Nephron progenitor cell (in vitro differentiated cells): ENCODE results near the gene FTSJ3.
"Not testable (repeated sequence)": the region's sequence is repeated elsewhere in the genome, so short reads cannot be mapped to it uniquely, and the experiment has no call there.

Experiments
- DNase-seq: peaks from one replicate; pipeline ENCODE4 v3.0.0; 2021
- H3K27ac Mint-ChIP-seq: 2 replicates; pipeline ENCODE4 v1.8.0; 2021; ENCODE audit warnings: mild to moderate bottlenecking, moderate library complexity, mixed read lengths
- H3K27me3 Mint-ChIP-seq: 2 replicates; pipeline ENCODE4 v1.8.0; 2021; ENCODE audit warnings: mild to moderate bottlenecking, low read depth, mixed read lengths; ENCODE audit not compliant: poor library complexity
- H3K36me3 Mint-ChIP-seq: 2 replicates; pipeline ENCODE4 v1.8.0; 2021; ENCODE audit warnings: low read depth, mixed read lengths
- H3K4me1 Mint-ChIP-seq: 2 replicates; pipeline ENCODE4 v1.8.0; 2021; ENCODE audit warnings: mixed read lengths
- H3K4me3 Mint-ChIP-seq: 2 replicates; pipeline ENCODE4 v1.8.0; 2021; ENCODE audit warnings: mild to moderate bottlenecking, moderate library complexity, mixed read lengths
- H3K9me3 Mint-ChIP-seq: 2 replicates; pipeline ENCODE4 v1.8.0; 2021; ENCODE audit warnings: mild to moderate bottlenecking, moderate library complexity, mixed read lengths
- TF ChIP-seq, protein P1 (sequence below): fragments of 200-600 bp; sonication (generic); IDR thresholded peaks from 2 replicates; pipeline ENCODE4 v1.5.0; 2021; ENCODE audit warnings: antibody characterized with exemption

Gene FTSJ3

GRCh38 chr17:63809970-63810369 is 17.5 kb downstream of the FTSJ3 start:
- peaks cover 88% of the 10 kb centered on the region for H3K36me3 Mint-ChIP-seq
- H3K4me1 Mint-ChIP-seq = no peaks in the 10 kb centered on the region
- TF ChIP-seq, protein P1, sequence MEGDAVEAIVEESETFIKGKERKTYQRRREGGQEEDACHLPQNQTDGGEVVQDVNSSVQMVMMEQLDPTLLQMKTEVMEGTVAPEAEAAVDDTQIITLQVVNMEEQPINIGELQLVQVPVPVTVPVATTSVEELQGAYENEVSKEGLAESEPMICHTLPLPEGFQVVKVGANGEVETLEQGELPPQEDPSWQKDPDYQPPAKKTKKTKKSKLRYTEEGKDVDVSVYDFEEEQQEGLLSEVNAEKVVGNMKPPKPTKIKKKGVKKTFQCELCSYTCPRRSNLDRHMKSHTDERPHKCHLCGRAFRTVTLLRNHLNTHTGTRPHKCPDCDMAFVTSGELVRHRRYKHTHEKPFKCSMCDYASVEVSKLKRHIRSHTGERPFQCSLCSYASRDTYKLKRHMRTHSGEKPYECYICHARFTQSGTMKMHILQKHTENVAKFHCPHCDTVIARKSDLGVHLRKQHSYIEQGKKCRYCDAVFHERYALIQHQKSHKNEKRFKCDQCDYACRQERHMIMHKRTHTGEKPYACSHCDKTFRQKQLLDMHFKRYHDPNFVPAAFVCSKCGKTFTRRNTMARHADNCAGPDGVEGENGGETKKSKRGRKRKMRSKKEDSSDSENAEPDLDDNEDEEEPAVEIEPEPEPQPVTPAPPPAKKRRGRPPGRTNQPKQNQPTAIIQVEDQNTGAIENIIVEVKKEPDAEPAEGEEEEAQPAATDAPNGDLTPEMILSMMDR = no peak
- no peaks in the 10 kb centered on the region for H3K9me3 Mint-ChIP-seq
- no peaks in the 10 kb centered on the region for H3K27me3 Mint-ChIP-seq
- no peak for DNase-seq
- H3K4me3 Mint-ChIP-seq = no peak overlapping the region
- no peak overlapping the region for H3K27ac Mint-ChIP-seq

GRCh38 chr17:63805591-63805990 is 21.9 kb downstream of the FTSJ3 start:
- DNase-seq = no peak
- TF ChIP-seq, protein P1 = no peak
- no peaks in the 10 kb centered on the region for H3K27me3 Mint-ChIP-seq
- H3K9me3 Mint-ChIP-seq = no peaks in the 10 kb centered on the region
- peaks cover 71% of the 10 kb centered on the region for H3K36me3 Mint-ChIP-seq
- H3K27ac Mint-ChIP-seq = no peak overlapping the region
- H3K4me1 Mint-ChIP-seq = no peaks in the 10 kb centered on the region
- H3K4me3 Mint-ChIP-seq = no peak overlapping the region

- no peak overlapping the region for H3K4me3 Mint-ChIP-seq
- peak overlapping the region; percentile 22 for H3K27ac Mint-ChIP-seq
- H3K9me3 Mint-ChIP-seq = no peaks in the 10 kb centered on the region
- peaks cover 73% of the 10 kb centered on the region for H3K36me3 Mint-ChIP-seq
- no peaks in the 10 kb centered on the region for H3K4me1 Mint-ChIP-seq
- TF ChIP-seq, protein P1 = no peak
- no peak for DNase-seq
- no peaks in the 10 kb centered on the region for H3K27me3 Mint-ChIP-seq
Observed at GRCh38 chr17:63804328-63804727, 23.1 kb downstream of the FTSJ3 start.

- no peaks in the 10 kb centered on the region for H3K4me1 Mint-ChIP-seq
- H3K9me3 Mint-ChIP-seq = no peaks in the 10 kb centered on the region
- TF ChIP-seq, protein P1 = no peak
- H3K36me3 Mint-ChIP-seq = peaks cover 61% of the 10 kb centered on the region
- peak overlapping the region; percentile 15 for H3K27ac Mint-ChIP-seq
- H3K27me3 Mint-ChIP-seq = no peaks in the 10 kb centered on the region
- no peak overlapping the region for H3K4me3 Mint-ChIP-seq
- DNase-seq = no peak
Observed at GRCh38 chr17:63800783-63801182, 26.7 kb downstream of the FTSJ3 start.

DNA sequence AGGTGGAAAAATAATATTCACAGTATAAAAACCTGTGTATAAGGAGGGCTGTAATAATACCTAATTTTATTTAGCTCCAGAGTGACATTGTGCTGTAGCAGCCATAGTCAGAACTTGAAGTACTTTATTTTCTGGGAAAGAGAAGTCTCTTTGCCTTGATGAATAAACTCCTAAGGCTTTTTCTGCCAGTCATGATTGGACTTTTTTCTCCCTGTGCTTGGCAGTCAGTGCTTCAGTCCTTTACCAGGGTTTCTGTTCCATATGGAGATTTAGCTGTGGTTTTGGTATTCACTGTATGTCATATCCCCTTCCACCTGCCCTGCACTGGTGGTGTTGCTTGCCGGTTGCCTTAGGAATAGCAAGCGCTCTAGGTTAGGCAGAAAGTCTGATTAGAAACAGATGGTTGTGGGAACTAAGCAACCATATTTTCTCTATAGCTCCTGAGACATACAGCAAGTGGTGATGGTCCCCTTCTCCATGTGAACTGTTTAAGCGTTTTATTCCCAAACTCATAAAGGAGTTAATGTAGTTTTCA is 28.8 kb downstream of the FTSJ3 start:
- DNase-seq = no peak
- TF ChIP-seq, protein P1 = no peak
- Mint-ChIP-seq H3K4me3 (no peak overlapping the region), H3K27ac (no peak overlapping the region), H3K36me3 (peaks cover 65% of the 10 kb centered on the region), H3K4me1 (no peaks in the 10 kb centered on the region), H3K27me3 (no peaks in the 10 kb centered on the region), H3K9me3 (no peaks in the 10 kb centered on the region)

DNA sequence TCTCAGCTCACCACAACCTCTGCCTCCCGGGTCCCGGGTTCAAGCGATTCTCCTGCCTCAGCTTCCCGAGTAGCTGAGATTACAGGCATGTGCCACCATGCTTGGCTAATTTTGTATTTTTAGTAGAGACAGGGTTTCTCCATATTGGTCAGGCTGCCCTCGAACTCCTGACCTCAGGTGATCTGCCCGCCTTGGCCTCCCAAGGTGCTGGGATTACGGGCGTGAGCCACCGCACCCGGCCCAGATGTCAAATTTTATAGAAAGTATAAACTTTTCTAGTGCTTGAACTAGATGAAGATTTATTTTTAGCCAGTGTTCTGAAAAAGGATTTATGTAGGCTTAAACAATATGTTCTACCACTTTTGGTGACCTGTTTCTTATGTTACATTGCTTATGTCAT is 31.1 kb downstream of the FTSJ3 start:
- not testable (repeated sequence) for H3K4me3 Mint-ChIP-seq, H3K9me3 Mint-ChIP-seq
- peaks cover 71% of the 10 kb centered on the region for H3K36me3 Mint-ChIP-seq

More for the DNA sequence above, 31.1 kb downstream of the FTSJ3 start:
- H3K4me1 Mint-ChIP-seq, H3K27ac Mint-ChIP-seq, H3K27me3 Mint-ChIP-seq, DNase-seq: not testable (repeated sequence)
